Stimulated activated CD4-positive, alpha-beta T cell treated with anti-CD3 and anti-CD28 coated beads, Interleukin-4, amount 100 ng/mL, for 1 hour (primary cell): ENCODE data around the gene GARNL3.

Experiments used
- DNase-seq: peaks from one replicate; pipeline ENCODE4 v3.0.0-alpha.2; 2020

GARNL3 gene

GRCh38 chr9:127356906-127357305 is 92.3 kb downstream of the GARNL3 start:
- DNase-seq = no peak

GRCh38 chr9:127358023-127358535 is 93.5 kb downstream of the GARNL3 start:
- no peak for DNase-seq

- no peak for DNase-seq
Measured at GRCh38 chr9:127358770-127359169, 94.2 kb downstream of the GARNL3 start.

GRCh38 chr9:127360250-127360649 is 95.7 kb downstream of the GARNL3 start:
- no peak for DNase-seq

- no peak for DNase-seq
Measured at GRCh38 chr9:127360829-127361228, 96.3 kb downstream of the GARNL3 start.

GRCh38 chr9:127361561-127361960 is 97.0 kb downstream of the GARNL3 start:
- DNase-seq = no peak

- DNase-seq = no peak
Measured at GRCh38 chr9:127362829-127363228, 98.3 kb downstream of the GARNL3 start.

- no peak for DNase-seq
Measured at GRCh38 chr9:127365461-127365860, 100.9 kb downstream of the GARNL3 start.

- no peak for DNase-seq
Measured at GRCh38 chr9:127366594-127366993, 102.0 kb downstream of the GARNL3 start.

GRCh38 chr9:127368852-127369402 is 104.4 kb downstream of the GARNL3 start:
- DNase-seq = no peak

- DNase-seq = no peak
Measured at GRCh38 chr9:127369428-127369827, 104.9 kb downstream of the GARNL3 start.

- no peak for DNase-seq
Measured at GRCh38 chr9:127370147-127370579, 105.6 kb downstream of the GARNL3 start.

- DNase-seq = no peak
Measured at GRCh38 chr9:127370672-127371648, 106.4 kb downstream of the GARNL3 start.

- no peak for DNase-seq
Measured at GRCh38 chr9:127380479-127380878, 115.9 kb downstream of the GARNL3 start.

GRCh38 chr9:127382541-127382940 is 118.0 kb downstream of the GARNL3 start:
- DNase-seq = no peak

GRCh38 chr9:127384016-127384730 is 119.6 kb downstream of the GARNL3 start:
- no peak for DNase-seq

- no peak for DNase-seq
Measured at GRCh38 chr9:127384901-127385300, 120.3 kb downstream of the GARNL3 start.

- no peak for DNase-seq
Measured at GRCh38 chr9:127386249-127386648, 121.7 kb downstream of the GARNL3 start.

GRCh38 chr9:127386981-127387380 is 122.4 kb downstream of the GARNL3 start:
- DNase-seq = no peak

GRCh38 chr9:127388037-127388855 is 123.7 kb downstream of the GARNL3 start:
- DNase-seq = peak; percentile 73

GRCh38 chr9:127388856-127389238 is 124.3 kb downstream of the GARNL3 start:
- no peak for DNase-seq
